Vagina (tissue), 2 donors: ENCODE measurements around the gene FADD. TPM values are rescaled to one million over a fixed set of nuclear protein-coding genes. Genes with fewer than 3 reads are reported as not detected.

ENCODE experiments used
- DNase-seq, 2 donors: peaks; one replicate each; pipeline ENCODE4 v3.0.0-alpha.2; 2017; ENCODE audit errors: extremely low spot score in 2 of 2
- H3K27ac ChIP-seq: fragments of 200-600 bp; sonication (generic); one replicate; pipeline ENCODE4 v1.5.1; 2019
- H3K27me3 ChIP-seq: fragments of 200-600 bp; sonication (generic); one replicate; pipeline ENCODE4 v1.5.1; 2019
- H3K36me3 ChIP-seq, 2 donors: fragments of 200-600 bp; sonication (generic); one replicate each; pipeline ENCODE4 v1.5.1; 2017 to 2019
- H3K4me1 ChIP-seq: fragments of 200-600 bp; sonication (generic); one replicate; pipeline ENCODE4 v1.5.1; 2019
- H3K4me3 ChIP-seq, 2 donors: fragments of 200-600 bp; sonication (generic); 1 replicate in 1 of 2; 2 replicates in 1 of 2; pipeline ENCODE4 v1.5.1; 2016 to 2019
- H3K9me3 ChIP-seq: fragments of 200-600 bp; sonication (generic); one replicate; pipeline ENCODE4 v1.5.1; 2019
- CTCF ChIP-seq, 3 experiments: fragments of 450-650 bp in 2 of 3; fragments of 200-600 bp in 1 of 3; sonication (generic) in 1 of 3; IDR thresholded peaks; one replicate each; pipeline ENCODE4 v1.5.1; 2017 to 2019; ENCODE audit warnings: antibody characterized with exemption in 3 of 3, mild to moderate bottlenecking in 2 of 3, moderate library complexity in 2 of 3
- POLR2A ChIP-seq, 2 donors: fragments of 450-650 bp; IDR thresholded peaks; one replicate each; pipeline ENCODE4 v1.6.1; 2017; ENCODE audit warnings: antibody characterized with exemption in 2 of 2, mild to moderate bottlenecking in 2 of 2, moderate library complexity in 2 of 2
- POLR2AphosphoS5 ChIP-seq, 2 donors: sonication (generic); formaldehyde crosslinking; IDR thresholded peaks; one replicate each; pipeline ENCODE4 v1.9.0; 2017; ENCODE audit warnings: antibody characterized with exemption in 2 of 2, mild to moderate bottlenecking in 2 of 2, low read depth in 1 of 2; ENCODE audit not compliant: insufficient read depth in 1 of 2
- intact Hi-C: fragments of 100-400 bp; cut with DNase I; formaldehyde crosslinking; loops from one replicate; pipeline ENCODE4 v1.15.1; 2023
- total RNA-seq: library from RNA; depleted of rRNA; stranded (reverse); fragments of >200 nt; gene quantifications from one replicate; pipeline ENCODE4 v1.2.3, GENCODE V29; 2016

Gene FADD
- total RNA-seq, 1 donor from 2014 or later = 21.6 TPM

GRCh38 chr11:70220920-70221319, 17.8 kb downstream of the FADD start:
- intact Hi-C loops = no loop called here
- TF ChIP-seq POLR2A (IDR thresholded peaks at IDR 0.05) = no peak
- DNase-seq = no peak
- no peaks in the 10 kb centered on the region for H3K27me3 ChIP-seq
- H3K36me3 ChIP-seq = no peaks in the 10 kb centered on the region
- H3K4me3 ChIP-seq = no peak overlapping the region
- no peaks in the 10 kb centered on the region for H3K4me1 ChIP-seq
- no peak overlapping the region for H3K27ac ChIP-seq
- no peaks in the 10 kb centered on the region for H3K9me3 ChIP-seq

GRCh38 chr11:70225681-70226177, 22.6 kb downstream of the FADD start:
- TF ChIP-seq CTCF (IDR thresholded peaks at IDR 0.05) = no peak
- no peak for TF ChIP-seq POLR2AphosphoS5 (IDR thresholded peaks at IDR 0.05; ENCODE audit: insufficient read depth in 1 of 2, low read depth in 1 of 2)
- no peak for TF ChIP-seq POLR2A (IDR thresholded peaks at IDR 0.05)
- intact Hi-C loops = no loop called here
- Histone ChIP-seq H3K27me3 (no peaks in the 10 kb centered on the region), H3K4me1 (no peaks in the 10 kb centered on the region), H3K27ac (no peak overlapping the region), H3K36me3 (no peaks in the 10 kb centered on the region), H3K4me3 (no peak overlapping the region), H3K9me3 (no peaks in the 10 kb centered on the region)
- no peak for DNase-seq

DNA sequence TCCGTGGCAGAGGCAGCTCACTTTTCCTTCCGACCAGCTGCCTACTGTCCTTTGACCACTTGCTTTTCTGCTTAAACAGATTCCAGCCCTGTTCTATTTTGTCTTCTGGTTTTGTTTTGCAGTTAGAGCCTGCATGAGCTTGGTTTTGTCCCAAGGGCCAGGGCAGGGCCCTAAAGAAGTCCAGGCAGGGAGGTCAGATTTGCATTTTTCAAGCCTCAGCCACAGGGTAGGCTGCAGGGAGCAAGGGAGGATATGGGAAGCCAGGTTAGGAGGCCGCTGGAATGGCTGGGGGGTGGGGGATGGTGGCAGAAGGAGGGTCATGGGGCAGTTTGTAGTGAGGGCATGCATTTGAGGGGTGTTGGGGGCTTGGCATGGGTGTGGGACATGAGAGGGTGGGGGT, 23.1 kb downstream of the FADD start:
- Histone ChIP-seq H3K4me1 (no peaks in the 10 kb centered on the region), H3K27me3 (no peaks in the 10 kb centered on the region), H3K4me3 (no peak overlapping the region), H3K27ac (no peak overlapping the region), H3K9me3 (no peaks in the 10 kb centered on the region), H3K36me3 (no peaks in the 10 kb centered on the region)
- no peak for DNase-seq
- TF ChIP-seq POLR2A (IDR thresholded peaks at IDR 0.05) (no peak), POLR2AphosphoS5 (IDR thresholded peaks at IDR 0.05; ENCODE audit: insufficient read depth in 1 of 2, low read depth in 1 of 2) (no peak), CTCF (IDR thresholded peaks at IDR 0.05) (no peak)
- intact Hi-C loops = no loop called here

- H3K27me3 ChIP-seq = no peaks in the 10 kb centered on the region
- H3K36me3 ChIP-seq = no peaks in the 10 kb centered on the region
- H3K27ac ChIP-seq = no peak overlapping the region
- no peak for TF ChIP-seq POLR2AphosphoS5 (IDR thresholded peaks at IDR 0.05; ENCODE audit: insufficient read depth in 1 of 2, low read depth in 1 of 2)
- no peak for TF ChIP-seq CTCF (IDR thresholded peaks at IDR 0.05)
- TF ChIP-seq POLR2A (IDR thresholded peaks at IDR 0.05) = no peak
- H3K4me1 ChIP-seq = no peaks in the 10 kb centered on the region
- no peak overlapping the region for H3K4me3 ChIP-seq
- no peaks in the 10 kb centered on the region for H3K9me3 ChIP-seq
- DNase-seq = no peak
- intact Hi-C loops = no loop called here
Observed at GRCh38 chr11:70226967-70227366, 23.9 kb downstream of the FADD start.

GRCh38 chr11:70229737-70230136, 26.6 kb downstream of the FADD start:
- Histone ChIP-seq H3K36me3 (no peaks in the 10 kb centered on the region), H3K9me3 (no peaks in the 10 kb centered on the region), H3K27me3 (no peaks in the 10 kb centered on the region), H3K4me1 (no peaks in the 10 kb centered on the region), H3K4me3 (no peak overlapping the region), H3K27ac (no peak overlapping the region)
- TF ChIP-seq POLR2AphosphoS5 (IDR thresholded peaks at IDR 0.05; ENCODE audit: insufficient read depth in 1 of 2, low read depth in 1 of 2) = no peak
- TF ChIP-seq POLR2A (IDR thresholded peaks at IDR 0.05) = no peak
- no peak for TF ChIP-seq CTCF (IDR thresholded peaks at IDR 0.05)
- intact Hi-C loops = no loop called here
- DNase-seq = no peak
